ENCODE measurements around the gene TMEM191C. TPM values are rescaled to one million over a fixed set of nuclear protein-coding genes. Genes with fewer than 3 reads are reported as not detected.
"Not testable (repeated sequence)": the region's sequence is repeated elsewhere in the genome, so short reads cannot be mapped to it uniquely, and the experiment has no call there.

TMEM191C gene
- total RNA-seq, 2 donors from 2014 or later, result 4.0 to 4.4 TPM

DNA sequence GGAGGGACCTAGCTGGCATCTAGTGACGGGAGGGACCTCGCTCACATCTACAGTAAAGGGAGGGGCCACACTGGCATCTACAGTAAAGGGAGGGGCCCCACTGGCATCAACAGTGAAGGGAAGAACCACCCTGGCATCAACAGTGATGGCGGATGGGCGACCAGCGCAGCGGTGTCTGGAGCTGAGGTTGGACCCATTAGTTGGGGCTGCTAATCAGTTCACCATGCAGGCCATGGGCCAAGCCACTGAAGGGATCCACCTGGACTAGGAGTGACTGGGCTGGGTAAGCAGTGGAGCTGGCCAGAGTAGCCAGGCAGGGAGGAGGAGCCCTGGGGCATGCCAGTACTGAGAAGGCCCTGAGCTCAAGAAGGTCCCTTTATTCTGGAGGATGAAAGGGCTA is 23.4 kb downstream of the TMEM191C start:
- WGBS, 2 experiments (ENCODE audit: insufficient coverage in 1 of 2, insufficient read length in 1 of 2), result 94% methylated on average over 3 of the region's 6 CpGs; no CpG with 5 or more reads in 1 of the 2 experiments
- not testable (repeated sequence) for H3K27ac ChIP-seq (ENCODE audit: low read depth, low read length); H3K4me3 Mint-ChIP-seq; H3K9me3 Mint-ChIP-seq; H3K9me3 ChIP-seq (ENCODE audit: control insufficient read depth, low read length); H3K27me3 Mint-ChIP-seq (ENCODE audit: insufficient read depth); H3K36me3 ChIP-seq (ENCODE audit: control insufficient read depth, insufficient read depth, low read length); H3K4me1 ChIP-seq (ENCODE audit: control insufficient read depth, insufficient read depth, low read length); H3K27me3 ChIP-seq (ENCODE audit: control insufficient read depth, insufficient read depth, low read length, poor library complexity, severe bottlenecking); H3K27ac Mint-ChIP-seq; H3K4me1 Mint-ChIP-seq; H3K36me3 Mint-ChIP-seq (ENCODE audit: low read depth); H3K4me3 ChIP-seq (ENCODE audit: low read length); H3K9ac ChIP-seq (ENCODE audit: extremely low read depth, low read length, poor library complexity, severe bottlenecking)
- peak; percentile 22 for DNase-seq

DNA sequence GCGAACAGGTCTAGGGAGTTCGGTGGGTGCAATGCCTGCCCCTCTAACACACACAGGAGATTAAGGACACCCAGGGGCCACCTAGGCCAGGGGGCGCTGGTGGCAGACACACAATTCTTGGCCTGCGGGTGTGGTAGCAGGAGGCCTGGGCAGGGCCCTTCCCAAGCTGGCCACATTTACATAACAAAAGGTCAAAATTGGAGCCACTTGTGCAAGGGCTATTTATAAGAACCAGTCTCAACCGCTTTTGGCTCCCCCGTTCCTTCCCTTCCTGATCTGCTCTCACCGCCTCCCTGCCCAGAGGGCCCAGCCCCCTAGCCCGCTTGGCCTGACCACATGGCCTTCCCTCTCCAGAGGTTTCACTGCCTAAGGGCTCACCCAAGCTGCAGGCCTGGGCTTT is 25.1 kb downstream of the TMEM191C start:
- not testable (repeated sequence) for H3K9me3 Mint-ChIP-seq; H3K4me1 ChIP-seq (ENCODE audit: control insufficient read depth, insufficient read depth, low read length); H3K4me1 Mint-ChIP-seq; H3K27ac ChIP-seq (ENCODE audit: low read depth, low read length); DNase-seq; H3K27me3 Mint-ChIP-seq (ENCODE audit: insufficient read depth); H3K27ac Mint-ChIP-seq; H3K9me3 ChIP-seq (ENCODE audit: control insufficient read depth, low read length); H3K4me3 Mint-ChIP-seq; H3K9ac ChIP-seq (ENCODE audit: extremely low read depth, low read length, poor library complexity, severe bottlenecking); H3K4me3 ChIP-seq (ENCODE audit: low read length); H3K36me3 Mint-ChIP-seq (ENCODE audit: low read depth); H3K36me3 ChIP-seq (ENCODE audit: control insufficient read depth, insufficient read depth, low read length); H3K27me3 ChIP-seq (ENCODE audit: control insufficient read depth, insufficient read depth, low read length, poor library complexity, severe bottlenecking)
- no CpG with 5 or more reads among the region's 8 CpGs for WGBS, 2 experiments (ENCODE audit: insufficient coverage in 1 of 2, insufficient read length in 1 of 2)

DNA sequence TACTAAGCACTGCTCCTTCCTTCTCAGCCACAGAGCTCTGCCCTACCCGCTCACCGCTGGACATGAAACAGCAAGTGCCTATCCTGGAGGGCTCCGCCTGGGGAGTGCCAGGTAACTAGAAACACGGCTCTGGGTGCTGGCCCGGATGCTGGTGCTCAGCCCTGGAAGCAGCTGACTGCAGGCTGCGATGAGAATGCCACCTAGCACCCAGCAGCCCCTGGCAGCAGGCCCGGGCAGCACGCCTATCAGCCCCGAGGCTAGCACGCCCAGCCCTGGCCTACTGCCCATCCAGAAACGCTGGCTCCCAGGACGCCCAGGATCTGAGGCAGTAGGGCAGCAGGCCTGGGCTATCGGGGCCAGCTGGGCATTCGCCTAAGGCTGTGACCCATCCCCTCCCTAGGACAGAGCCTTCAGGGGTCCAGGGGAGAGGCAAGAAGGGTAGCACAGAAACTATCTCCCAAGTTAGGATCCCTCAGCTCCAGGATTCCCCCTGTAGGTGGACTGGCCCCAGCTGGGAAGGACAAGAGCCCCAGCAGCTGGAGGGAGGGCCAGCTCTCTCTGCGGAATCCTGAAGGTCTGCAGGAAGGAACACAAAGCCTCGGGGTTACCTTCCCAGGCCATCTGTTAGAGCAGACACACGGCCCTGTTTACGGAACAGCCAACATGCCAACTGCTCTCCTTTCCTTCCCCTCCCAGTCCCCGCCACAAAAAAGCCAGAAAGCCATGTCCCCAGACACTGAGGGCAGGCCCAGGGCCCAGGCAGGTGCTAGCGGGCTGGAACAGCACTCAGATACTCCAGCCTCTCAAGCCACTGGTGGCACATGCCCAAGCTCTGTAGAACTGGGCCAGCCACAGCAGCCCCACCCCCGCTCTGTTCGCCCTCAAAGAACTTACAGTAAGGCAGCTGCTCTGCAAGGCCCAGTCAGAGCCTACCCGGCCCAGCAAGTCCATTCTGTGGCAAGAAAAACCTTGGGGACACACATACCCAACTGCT is 26.9 kb downstream of the TMEM191C start:
- not testable (repeated sequence) for H3K27ac Mint-ChIP-seq; H3K27ac ChIP-seq (ENCODE audit: low read depth, low read length); H3K9me3 ChIP-seq (ENCODE audit: control insufficient read depth, low read length); DNase-seq; H3K4me1 Mint-ChIP-seq; H3K36me3 Mint-ChIP-seq (ENCODE audit: low read depth); H3K27me3 Mint-ChIP-seq (ENCODE audit: insufficient read depth); H3K9me3 Mint-ChIP-seq; H3K27me3 ChIP-seq (ENCODE audit: control insufficient read depth, insufficient read depth, low read length, poor library complexity, severe bottlenecking); H3K4me1 ChIP-seq (ENCODE audit: control insufficient read depth, insufficient read depth, low read length); H3K4me3 ChIP-seq (ENCODE audit: low read length); H3K36me3 ChIP-seq (ENCODE audit: control insufficient read depth, insufficient read depth, low read length); H3K9ac ChIP-seq (ENCODE audit: extremely low read depth, low read length, poor library complexity, severe bottlenecking); H3K4me3 Mint-ChIP-seq
- no CpG with 5 or more reads among the region's 23 CpGs for WGBS, 2 experiments (ENCODE audit: insufficient coverage in 1 of 2, insufficient read length in 1 of 2)

DNA sequence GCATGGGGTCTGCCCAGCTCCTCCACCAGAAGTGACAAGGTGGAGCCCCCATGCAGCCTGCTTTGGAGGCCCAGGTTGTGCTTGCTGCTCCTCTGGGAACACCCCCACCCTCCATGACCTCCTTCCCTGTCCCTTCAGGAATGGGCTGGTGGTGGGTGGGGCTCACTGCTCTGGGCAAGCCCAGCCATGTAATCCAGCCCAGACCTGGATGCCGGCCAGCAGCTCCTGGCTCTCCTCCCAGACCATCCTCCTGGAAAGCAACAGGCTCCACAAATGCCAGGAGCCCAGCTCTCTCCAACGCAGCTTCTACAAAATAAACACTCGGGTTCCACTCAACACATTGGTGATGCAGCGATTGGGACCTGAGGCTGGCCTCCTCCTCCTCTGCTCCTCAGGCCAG is 30.8 kb downstream of the TMEM191C start:
- H3K27ac Mint-ChIP-seq; H3K4me3 Mint-ChIP-seq; H3K9ac ChIP-seq (ENCODE audit: extremely low read depth, low read length, poor library complexity, severe bottlenecking); H3K9me3 Mint-ChIP-seq; H3K36me3 Mint-ChIP-seq (ENCODE audit: low read depth); H3K27me3 ChIP-seq (ENCODE audit: control insufficient read depth, insufficient read depth, low read length, poor library complexity, severe bottlenecking); DNase-seq; H3K27me3 Mint-ChIP-seq (ENCODE audit: insufficient read depth); H3K9me3 ChIP-seq (ENCODE audit: control insufficient read depth, low read length); H3K4me1 Mint-ChIP-seq; H3K4me1 ChIP-seq (ENCODE audit: control insufficient read depth, insufficient read depth, low read length); H3K27ac ChIP-seq (ENCODE audit: low read depth, low read length); H3K4me3 ChIP-seq (ENCODE audit: low read length); H3K36me3 ChIP-seq (ENCODE audit: control insufficient read depth, insufficient read depth, low read length): not testable (repeated sequence)
- WGBS, 2 experiments (ENCODE audit: insufficient coverage in 1 of 2, insufficient read length in 1 of 2), result no CpG with 5 or more reads among the region's 4 CpGs

DNA sequence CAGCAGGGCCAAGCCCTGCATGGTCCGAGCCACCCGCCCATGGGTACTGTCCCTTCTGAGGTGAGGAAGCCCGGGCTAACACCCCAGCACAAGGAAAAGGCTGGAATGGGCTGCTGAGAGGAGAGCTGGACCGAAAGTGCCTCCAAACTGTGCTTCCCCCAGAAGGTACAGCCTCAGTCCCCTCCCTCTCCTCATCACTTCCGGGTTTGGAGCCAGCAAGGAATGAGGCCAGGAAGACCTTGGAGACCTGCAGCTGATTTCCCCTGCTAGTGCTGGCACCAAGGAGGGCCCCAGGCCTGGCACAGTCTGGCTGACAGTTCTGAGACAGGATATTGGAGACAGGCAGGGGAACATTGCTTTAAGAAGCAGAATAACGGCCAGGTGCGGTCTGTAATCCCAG is 31.3 kb downstream of the TMEM191C start:
- H3K36me3 Mint-ChIP-seq (ENCODE audit: low read depth); H3K9me3 ChIP-seq (ENCODE audit: control insufficient read depth, low read length); H3K4me3 Mint-ChIP-seq; H3K4me1 Mint-ChIP-seq; DNase-seq; H3K4me3 ChIP-seq (ENCODE audit: low read length); H3K4me1 ChIP-seq (ENCODE audit: control insufficient read depth, insufficient read depth, low read length); H3K9me3 Mint-ChIP-seq; H3K9ac ChIP-seq (ENCODE audit: extremely low read depth, low read length, poor library complexity, severe bottlenecking); H3K27me3 Mint-ChIP-seq (ENCODE audit: insufficient read depth); H3K36me3 ChIP-seq (ENCODE audit: control insufficient read depth, insufficient read depth, low read length); H3K27ac Mint-ChIP-seq; H3K27me3 ChIP-seq (ENCODE audit: control insufficient read depth, insufficient read depth, low read length, poor library complexity, severe bottlenecking); H3K27ac ChIP-seq (ENCODE audit: low read depth, low read length): not testable (repeated sequence)
- WGBS, 2 experiments (ENCODE audit: insufficient coverage in 1 of 2, insufficient read length in 1 of 2), result no CpG with 5 or more reads among the region's 7 CpGs

DNA sequence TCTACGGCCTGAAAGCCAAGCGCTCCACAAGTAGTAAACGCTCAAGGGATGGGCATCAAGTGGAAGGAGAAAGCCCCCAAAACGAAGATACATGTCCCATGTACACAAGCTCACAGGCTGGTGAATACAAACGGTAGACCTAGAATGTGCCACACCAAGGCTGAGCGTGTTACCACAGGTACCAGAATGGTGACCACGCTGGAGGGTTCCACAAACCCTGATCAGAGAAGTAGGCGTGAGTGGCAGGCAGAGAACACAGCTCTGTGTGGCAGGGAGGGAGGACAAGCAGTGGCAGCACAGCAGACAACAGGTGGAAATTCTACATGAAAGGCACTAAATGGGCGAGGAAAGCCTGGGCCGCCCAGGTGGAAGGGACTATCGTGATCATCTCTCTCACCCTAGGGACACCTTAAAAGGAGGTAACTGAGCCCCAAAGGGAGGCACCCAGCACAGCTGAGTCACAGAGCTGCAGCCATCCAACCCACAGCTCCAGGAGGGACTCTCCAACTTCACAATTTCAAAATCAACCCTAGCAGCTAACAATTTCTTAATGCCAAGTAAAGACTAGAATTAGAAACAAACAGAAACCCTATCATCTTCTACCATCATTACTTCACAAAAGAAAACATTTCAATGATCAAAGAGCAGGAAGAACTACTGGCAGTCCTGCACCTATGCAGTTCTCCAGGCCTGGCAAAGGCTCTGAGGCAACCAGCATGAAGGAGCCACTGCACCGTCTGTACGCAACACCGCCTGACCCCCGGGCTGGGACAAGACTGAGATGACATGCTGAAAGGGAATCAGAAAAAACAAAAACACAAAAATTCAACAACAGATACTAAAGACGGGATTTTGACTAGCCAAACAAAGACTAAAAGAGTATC is 32.7 kb downstream of the TMEM191C start:
- not testable (repeated sequence) for H3K9me3 Mint-ChIP-seq; H3K4me1 Mint-ChIP-seq; H3K9me3 ChIP-seq (ENCODE audit: control insufficient read depth, low read length); H3K27ac ChIP-seq (ENCODE audit: low read depth, low read length); H3K4me3 Mint-ChIP-seq; H3K9ac ChIP-seq (ENCODE audit: extremely low read depth, low read length, poor library complexity, severe bottlenecking); H3K27ac Mint-ChIP-seq; H3K36me3 ChIP-seq (ENCODE audit: control insufficient read depth, insufficient read depth, low read length); H3K4me1 ChIP-seq (ENCODE audit: control insufficient read depth, insufficient read depth, low read length); H3K4me3 ChIP-seq (ENCODE audit: low read length); H3K27me3 Mint-ChIP-seq (ENCODE audit: insufficient read depth); H3K36me3 Mint-ChIP-seq (ENCODE audit: low read depth); H3K27me3 ChIP-seq (ENCODE audit: control insufficient read depth, insufficient read depth, low read length, poor library complexity, severe bottlenecking); DNase-seq
- WGBS, 2 experiments (ENCODE audit: insufficient coverage in 1 of 2, insufficient read length in 1 of 2), result no CpG with 5 or more reads among the region's 16 CpGs
